ENCODE measurements around the gene SMIM20.

The SMIM20 gene

GRCh38 chr4:25928379-25929297 lies 14.6 kb downstream of the SMIM20 start:
- DNase-seq = no peak

DNA sequence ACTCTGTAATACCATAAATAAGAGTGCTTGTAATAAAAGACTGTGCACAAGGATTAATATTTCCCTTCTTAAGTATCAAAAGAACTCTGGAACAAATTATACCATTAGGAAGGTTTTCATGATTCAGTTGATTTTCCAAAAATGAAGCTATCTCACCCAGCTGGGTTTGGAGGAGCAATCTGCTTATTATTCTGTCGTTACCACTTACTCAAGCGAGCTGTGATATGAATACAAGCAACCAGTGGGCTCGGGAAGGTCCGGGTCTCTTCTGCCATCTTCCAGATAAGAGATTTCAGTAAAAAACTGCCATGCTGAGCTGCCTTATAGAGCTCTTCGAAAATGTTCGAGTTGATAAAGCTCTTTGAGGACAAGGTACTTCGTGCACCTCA lies 15.3 kb downstream of the SMIM20 start:
- DNase-seq = no peak

GRCh38 chr4:25930731-25931354 lies 16.8 kb downstream of the SMIM20 start:
- no peak for DNase-seq

DNA sequence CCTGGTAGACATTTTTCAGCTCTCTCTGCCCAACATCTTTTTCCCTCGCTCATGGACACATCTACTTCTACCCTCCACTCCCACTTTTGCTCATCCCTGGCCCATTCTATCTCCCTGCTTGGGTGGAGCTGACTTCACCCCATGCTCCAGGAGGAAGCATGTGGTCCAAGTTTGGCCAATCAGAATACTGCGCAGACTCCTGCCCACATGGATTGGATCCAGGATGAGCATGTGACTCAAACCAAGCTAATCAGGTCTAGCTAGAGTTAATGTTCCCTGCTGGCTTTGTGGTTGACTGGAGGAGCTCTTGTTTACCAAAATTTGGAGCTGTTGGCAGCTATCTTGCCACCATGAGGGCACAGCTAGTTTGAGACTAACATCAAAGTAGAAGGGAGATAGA lies 22.7 kb downstream of the SMIM20 start:
- no peak for DNase-seq

- DNase-seq = no peak
These were observed 23.8 kb downstream of the SMIM20 start for GRCh38 chr4:25937801-25938200.

DNA sequence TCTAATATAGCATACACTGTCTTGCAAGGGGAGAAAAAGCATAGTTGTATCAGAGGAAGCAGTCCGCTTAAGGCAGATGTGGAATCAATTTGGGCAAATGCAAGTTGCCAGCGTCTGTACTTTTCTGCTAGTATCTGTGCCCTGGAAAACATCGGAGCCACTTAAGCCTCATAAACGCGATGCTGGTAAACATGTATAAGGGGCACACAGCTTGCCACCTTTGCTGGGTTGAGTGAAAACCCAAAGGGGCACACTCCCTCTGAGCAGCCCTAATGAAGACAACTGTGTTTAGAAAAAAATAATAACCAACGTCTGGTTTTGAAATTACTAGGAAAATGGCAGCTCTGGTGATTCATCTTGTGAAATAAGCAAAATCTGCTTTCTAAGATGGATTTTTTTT lies 24.3 kb downstream of the SMIM20 start:
- DNase-seq = peak; percentile 49 to 52

DNA sequence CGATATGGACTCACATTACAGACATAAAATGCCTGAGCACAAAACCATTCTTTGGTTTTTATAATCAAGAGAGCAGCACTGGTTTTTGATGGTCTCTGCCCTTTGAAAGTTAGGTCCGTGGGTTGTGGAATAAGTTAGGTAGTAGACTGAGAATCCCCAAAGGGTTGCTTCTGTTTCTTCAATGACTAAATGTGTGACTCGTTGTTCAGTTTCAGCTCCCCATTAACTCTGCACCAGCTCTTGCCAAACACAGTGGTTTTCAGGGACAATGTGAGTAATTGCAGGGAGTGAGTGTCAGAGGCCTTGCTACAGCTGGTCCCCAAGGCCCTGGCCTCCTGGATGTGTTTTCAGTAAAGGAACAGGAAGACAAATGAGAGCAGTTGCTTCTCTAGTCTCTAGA lies 24.8 kb downstream of the SMIM20 start:
- peak; percentile 63 to 69 for DNase-seq

- DNase-seq = no peak
These were observed 25.3 kb downstream of the SMIM20 start for GRCh38 chr4:25939330-25939729.

- DNase-seq = no peak
These were observed 27.6 kb downstream of the SMIM20 start for GRCh38 chr4:25941457-25942221.

- DNase-seq = no peak
These were observed 29.3 kb downstream of the SMIM20 start for GRCh38 chr4:25943312-25943711.

- DNase-seq = no peak
These were observed 29.8 kb downstream of the SMIM20 start for GRCh38 chr4:25943805-25944204.

GRCh38 chr4:25948051-25948450 lies 34.0 kb downstream of the SMIM20 start:
- no peak for DNase-seq

- DNase-seq = no peak
These were observed 35.2 kb downstream of the SMIM20 start for GRCh38 chr4:25949173-25949748.

DNA sequence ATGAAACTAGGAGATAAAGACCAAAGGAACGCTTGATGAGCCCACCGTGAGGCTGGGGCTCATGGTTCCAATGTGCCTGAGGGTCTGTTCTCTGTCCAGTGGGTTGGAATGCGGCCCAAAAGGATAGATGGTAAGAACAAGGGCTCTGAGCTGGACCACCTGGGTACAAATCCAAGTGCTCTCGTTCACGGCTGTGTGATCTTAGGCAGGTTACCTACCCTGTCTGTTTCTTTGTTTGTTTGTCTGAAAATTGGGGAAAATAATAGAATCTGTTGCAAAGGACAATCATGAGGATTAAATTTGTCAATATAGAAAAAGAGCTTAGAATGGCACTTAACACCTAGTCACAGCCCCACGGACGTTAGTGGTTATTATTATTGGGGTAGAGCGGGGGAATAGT lies 36.0 kb downstream of the SMIM20 start:
- DNase-seq = no peak

DNA sequence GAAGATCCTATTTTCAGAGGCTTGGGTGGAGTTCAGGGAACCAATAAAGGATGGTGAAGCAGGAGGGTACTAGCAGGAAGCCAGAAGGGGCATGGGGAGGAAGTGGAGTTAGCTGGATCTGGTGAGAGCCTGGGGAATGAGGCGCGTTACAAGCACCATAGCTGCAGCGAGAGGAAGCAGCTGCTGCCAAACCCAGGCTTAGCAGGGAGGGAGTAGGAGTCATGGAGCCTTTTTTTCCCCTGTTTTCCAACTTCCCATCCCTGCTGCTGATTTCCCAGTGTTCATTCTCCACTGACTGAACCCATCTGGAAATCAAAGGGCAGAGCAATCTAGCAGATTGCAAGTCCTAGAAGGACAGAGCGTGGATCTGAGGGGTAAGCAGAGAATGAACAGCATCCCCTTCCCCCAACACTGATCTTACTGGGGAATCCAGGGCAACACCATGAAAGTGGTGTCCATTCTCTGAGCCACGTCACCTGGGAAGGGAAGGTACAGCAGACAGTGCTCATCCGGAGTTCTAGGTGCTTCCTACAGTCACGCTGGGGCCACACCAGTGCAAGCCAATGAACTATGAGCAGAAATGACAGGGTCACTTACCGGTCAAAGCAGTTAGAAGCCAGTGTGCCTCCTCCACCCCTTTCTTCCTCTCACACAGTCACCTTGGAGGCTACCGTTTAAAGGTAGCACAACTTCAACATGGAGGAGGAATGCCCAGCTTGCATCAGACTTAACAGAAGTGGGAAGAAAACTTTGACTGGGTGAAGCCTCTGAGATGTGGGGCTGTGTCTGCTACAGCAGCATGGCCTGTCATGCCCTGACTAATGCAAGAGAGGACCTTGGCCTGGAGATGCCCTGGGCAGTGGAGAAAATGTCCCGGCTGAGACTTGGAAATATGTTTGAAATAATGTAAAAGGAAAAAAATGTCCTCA lies 36.7 kb downstream of the SMIM20 start:
- DNase-seq = no peak

DNA sequence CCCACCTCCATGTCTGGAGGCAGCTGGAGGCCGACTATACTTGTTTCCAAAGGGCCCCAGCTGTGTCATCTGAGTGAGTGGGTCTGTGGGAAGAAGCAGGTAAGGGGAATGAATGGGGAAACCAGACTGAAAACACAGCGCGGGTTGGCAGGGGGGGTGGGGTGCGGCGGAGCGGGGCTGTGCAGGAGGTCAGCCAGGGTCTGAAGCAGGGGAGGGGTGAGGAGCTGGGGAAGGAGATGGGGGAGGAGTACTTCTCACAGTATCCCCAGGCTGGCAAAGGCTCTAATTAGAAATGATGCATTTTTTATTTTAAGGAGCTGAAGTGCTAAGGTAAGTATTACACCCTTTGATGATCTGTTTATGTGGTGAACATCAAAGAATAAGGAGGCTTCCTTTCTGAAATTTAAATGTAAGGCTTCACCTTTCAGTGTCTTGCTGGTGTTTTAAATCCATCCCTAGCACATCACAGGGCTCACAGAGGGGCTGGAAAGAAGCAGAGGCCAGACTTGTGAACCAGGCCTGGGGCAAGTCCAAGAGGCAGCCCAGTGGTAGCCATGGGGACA lies 37.5 kb downstream of the SMIM20 start:
- DNase-seq = no peak

DNA sequence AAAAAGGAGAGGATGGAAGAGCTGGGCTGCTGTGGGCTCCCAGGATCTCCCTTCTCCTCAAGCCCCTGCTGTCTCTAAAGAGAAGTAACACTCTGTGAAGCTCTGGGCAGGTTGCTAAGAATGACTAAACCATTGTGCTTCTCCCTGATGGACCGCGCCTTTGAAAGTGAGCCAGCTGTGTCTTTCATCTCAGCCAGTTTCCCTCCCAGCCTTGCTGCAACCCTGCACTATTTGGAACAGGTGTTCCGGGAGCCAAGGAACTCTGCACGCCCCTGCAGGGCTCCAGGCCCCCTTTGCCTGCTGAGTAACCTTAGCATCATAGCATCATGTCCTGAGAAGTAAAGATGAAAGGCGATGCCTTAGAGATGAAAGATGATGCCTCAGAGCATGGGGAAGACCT lies 39.7 kb downstream of the SMIM20 start:
- no peak for DNase-seq

DNA sequence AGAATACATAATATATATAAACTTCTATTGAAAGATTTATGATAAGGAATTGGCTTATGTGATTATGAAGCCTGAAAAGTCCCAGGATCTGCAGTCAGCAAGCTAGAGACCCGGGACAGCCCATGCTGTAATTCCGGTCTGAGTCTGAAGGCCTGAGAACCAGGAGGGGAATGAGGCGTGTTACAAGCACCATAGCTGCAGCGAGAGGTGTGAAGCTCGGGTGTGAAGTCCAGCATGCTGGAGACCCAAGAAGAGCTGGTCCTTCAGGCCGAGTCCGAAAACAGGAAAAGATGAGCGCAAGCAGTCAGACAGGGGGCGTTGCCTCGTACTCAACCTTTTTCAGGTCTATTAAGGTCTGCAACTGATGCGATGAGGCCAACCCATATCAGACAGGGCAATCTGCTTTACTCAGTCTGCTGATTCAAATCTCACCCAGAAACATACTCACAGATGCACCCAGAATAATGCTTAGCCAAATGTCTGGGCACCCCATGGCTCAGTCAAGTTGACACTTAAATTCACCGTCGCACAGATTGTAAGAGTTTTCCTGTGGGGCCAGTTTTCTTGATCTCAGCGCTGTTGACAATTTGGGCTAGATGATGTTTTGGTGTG lies 40.4 kb downstream of the SMIM20 start:
- DNase-seq = no peak

GRCh38 chr4:25955705-25956104 lies 41.7 kb downstream of the SMIM20 start:
- DNase-seq = no peak

GRCh38 chr4:25956260-25956659 lies 42.2 kb downstream of the SMIM20 start:
- no peak for DNase-seq

DNA sequence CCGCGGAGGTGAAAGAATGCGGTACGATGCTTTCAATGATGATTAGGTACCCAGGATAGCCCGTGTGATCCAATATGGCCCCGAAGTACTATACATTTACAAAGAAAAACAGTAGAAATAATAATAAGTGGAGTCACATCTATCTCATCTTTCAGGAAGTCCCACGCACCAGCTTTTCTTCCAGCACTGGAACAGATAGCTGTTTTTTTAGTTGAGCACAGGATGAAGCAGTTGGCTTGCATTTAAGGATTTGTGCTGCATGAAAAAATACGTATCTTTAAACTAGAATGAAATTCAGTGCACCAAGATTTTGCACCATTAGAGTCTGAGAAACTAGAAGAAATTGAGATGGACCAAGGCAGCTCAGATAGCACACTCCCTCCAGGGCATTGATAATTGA lies 44.1 kb downstream of the SMIM20 start:
- no peak for DNase-seq
